ENCODE data around the gene FBXL7.

The FBXL7 gene

DNA sequence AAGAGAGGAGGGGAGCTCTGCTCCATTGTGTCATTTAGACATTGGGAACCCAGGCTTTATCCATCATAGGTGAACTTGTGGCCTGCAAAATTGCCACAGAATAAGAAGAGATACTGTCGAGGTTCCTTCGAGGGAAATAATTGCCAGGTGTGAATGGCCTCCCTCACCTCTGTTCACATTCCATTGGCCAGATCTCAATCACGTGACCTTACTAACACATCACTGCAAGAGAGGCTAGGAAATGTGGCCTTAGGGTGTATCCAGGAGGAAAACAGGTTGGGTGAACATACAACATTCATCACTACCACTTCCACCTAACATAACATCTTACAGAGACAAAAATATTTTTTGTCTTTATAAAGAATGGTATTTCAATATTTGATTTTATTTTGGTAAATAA is 182.1 kb downstream of the FBXL7 start:
- DNase-seq = no peak

DNA sequence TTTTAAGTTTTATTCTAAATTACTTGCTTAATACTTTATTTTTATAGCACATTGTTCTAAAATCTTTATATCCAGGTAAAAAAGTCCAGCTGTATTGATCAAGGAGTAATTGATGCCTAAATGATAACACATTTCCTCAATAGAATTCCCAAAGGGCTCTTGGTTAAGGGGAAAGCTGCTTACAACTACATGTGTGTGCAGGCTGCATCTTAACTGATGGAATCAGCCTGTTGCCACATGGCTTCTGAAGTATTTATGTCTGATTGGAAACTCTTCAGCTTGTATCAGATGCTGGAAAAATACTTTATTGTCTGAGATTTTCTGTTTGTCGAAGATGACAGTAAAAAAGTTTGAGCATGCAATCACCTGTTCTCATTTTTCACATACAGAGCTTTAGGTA is 182.6 kb downstream of the FBXL7 start:
- DNase-seq = no peak

DNA sequence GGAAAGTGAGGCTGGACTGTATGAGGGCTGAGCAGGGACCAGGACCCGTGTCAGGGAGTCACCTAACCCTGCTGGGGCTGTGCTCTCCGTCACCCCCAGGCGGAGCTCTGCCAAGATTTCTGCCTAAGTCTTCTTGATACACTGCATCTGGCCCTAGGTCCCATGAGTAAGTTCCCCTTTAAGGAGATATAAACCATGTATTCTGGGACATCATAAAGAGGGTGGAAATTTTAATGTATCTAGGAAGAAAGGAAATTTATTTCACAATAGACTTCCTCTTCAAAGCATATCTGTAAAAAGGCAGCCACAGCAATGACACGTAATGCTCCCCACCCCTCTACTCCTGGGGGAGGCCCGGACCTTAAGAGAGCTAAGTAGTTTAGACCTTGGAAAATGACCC is 183.4 kb downstream of the FBXL7 start:
- no peak for DNase-seq

DNA sequence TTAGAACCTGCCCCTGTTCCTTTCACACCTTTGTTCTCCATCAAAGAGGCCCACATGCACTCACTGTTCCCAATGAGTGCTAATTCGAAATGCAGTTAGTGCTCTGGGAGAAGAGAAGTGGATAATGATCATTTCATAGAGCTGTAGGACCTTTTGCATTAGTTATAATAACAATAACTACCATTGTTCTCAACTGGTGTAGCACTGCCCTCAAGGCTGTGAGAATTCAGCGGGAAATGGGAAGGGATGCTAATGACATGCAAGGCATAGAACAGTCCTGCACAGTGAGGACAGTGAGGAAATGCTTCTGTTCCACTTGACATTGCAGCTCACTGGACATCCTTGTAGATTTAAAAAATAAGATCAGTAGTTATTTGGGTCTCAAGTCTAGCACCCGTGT is 187.4 kb downstream of the FBXL7 start:
- DNase-seq = no peak

DNA sequence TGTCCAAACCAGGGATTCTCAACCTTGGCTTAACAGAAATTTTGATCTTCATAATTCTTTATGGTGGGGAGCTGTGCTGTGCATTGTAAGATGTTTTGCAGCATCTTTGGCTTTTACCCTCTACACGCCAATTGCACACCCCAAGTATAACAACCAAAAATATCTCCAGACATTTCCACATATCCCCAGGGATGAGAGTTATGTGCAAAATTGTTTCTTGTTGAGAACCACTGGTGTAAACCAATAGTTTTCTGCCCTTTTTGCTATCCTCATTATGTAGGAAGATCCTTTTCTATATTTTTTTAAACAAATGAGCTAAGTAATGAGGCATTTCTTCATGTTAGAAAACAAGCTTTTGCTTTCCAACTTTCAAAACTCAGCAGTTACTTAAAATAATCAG is 189.9 kb downstream of the FBXL7 start:
- DNase-seq = no peak

DNA sequence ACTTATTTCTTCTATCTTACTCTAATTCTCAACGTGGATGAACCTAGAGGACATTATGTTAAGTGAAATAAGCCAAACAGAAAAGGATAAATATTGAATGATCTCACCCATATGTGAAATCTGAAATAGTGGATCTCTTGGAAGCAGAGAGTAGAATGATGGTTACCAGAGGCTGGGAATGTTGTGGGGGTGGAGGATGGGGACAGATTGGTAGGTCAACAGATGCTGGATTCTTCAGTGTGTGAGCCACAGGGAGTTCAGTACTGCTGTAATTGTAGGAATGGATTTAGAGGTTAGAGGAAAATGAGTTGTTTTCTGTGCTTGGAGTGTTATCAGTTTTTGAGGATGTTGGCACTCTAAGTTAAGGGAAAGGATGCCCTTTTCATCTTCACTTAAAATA is 190.6 kb downstream of the FBXL7 start:
- no peak for DNase-seq

DNA sequence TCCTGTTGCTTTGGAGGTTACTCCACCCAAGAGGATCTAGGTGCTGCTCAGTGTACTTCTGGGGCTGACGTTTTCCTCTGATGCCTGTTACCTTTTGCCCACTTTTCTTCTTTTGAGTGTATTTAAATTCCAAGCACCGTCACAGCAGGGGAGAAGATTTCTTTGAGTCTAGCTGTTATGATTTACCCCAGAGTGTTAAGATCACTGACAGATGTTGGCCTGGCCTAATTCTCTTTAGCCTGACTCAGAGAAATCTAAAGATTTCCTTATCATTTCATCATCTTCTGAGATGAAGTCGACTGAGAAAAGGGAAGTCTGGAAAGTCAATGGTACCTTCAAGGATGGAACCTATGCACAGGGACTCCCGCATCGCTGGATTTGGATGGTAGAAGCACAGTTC is 191.5 kb downstream of the FBXL7 start:
- no peak for DNase-seq

DNA sequence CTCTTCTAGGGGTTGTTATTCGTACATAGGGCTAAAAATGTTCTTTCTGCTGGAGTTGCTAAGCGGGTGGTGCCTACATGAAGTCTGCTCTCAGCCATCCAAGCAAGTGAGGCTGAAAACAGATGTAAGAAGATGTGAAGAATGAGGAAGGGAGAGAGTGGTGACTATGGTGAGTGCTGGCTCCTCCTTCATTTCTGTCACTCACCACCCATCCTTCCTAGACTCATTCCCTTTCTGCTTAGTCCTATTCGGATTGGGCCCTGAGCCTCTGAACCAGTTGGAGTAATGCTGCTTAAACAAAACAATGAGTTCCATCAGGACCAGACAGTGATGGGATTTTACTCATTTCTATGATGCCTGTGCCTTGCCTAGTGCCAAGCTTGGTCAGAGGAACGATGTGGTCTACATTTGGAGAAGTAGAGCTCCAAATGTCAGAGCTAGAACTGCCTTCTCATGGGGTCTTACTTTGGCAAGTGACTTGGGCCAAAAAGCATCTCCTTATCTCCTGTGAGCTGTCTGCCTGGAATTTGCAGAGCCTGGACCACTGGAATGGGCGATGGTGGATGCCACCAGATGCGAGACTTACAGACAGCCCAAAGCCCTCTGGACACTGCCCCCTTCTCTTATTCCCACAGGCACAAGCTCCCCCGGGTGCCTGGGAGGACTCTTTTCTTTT is 192.9 kb downstream of the FBXL7 start:
- DNase-seq = no peak

DNA sequence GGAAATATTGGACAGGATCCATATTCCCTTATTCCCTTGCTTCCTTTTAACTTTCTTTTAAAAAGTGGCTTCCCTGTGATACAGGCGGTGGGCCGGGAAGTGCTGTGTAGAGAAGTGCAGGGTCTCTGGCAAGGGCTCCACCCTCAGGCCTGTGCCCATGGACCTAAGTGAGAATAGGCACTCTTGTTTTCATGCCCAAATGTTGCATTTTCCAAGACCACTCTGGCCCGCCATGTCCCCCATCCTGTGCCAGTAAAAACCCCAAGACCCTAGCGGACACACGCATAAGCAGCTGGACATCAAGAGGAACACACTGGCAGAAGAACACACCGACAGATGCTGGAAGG is 193.4 kb downstream of the FBXL7 start:
- DNase-seq = no peak

DNA sequence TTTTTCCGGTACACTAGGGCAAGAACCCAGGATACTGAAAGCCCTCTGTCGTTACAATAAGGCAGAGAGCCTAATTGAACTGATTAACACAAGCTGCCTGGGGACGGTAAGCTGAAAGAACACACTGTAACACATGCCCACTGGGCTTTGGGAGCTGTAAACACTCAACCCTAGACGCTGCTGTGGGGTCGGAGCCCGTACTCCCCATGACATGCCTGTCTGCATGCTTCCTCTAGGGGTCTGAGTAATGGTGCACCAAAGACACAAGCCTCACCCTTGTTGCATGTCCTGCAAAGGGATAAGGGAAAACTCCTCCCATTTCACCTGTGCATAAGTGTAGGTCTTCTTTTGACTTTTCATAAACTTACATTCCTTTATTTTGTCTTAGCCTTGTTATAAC is 194.0 kb downstream of the FBXL7 start:
- no peak for DNase-seq

DNA sequence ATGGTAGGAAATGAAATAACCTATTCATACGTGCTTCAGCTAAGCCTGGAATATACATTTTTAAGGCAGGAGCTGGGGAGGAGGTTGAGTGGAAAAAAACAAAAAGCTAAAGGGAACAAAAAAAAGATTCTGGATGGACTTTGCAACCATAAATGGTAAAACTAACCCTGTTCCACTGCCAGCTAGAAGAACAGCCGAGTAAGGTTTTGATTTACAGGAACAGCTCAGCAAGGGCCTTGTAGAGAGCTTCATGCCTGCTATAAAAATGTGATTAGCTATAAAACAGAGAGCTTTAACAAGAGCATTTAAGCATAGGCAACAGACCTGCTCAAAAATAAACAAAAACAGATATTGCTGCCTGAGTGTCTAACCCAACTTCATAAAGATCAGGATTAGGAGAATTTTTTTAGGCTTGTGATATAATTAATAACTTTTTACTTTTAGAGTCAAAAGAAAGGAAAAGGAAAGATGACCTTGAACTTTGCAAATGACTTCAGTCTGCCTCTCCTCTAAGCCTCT is 194.8 kb downstream of the FBXL7 start:
- DNase-seq = no peak

DNA sequence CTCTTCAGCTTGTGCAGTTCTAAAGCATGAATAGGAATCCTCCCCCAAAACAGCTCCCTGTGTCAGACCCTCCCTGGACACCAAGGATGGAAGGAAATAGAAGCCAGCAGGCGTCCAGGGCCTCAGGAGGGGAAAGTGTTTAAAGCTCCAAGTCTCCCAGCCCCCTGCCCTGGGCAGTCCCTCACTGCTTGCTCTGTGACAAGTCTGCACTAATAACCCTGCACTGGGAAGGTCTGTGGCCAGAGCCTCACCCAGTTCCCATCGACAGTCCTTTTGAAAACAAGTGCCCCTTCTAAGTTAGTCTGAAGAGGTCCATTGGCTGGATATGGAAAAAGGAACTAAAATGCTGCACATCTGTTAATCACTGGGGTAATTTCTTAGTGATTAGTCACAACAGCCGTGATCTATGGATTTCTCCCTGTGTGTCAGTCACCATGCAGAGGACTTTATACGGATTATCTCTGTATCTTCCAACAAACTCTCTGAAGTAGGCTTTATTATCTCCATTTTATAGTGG is 195.3 kb downstream of the FBXL7 start:
- DNase-seq = no peak

DNA sequence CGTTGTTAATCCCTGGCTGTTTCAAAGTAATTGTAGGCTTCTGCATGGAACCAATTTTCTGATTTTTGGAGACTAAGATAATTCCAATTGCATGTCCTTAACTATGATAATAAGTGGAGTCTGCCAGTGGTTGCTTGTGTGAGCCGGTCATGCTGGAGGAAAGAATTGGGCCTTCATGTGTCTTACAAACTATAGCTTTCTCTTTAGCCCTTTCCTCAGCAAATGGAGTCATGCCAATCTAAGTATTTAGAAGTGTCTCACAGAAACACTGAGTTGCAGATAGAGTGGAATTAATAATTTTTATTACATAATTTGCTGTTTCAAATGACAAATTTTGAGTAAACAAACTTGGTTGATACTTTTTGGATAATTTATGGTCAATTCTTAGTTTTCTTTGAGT is 200.4 kb downstream of the FBXL7 start:
- peak; percentile 30 for DNase-seq

DNA sequence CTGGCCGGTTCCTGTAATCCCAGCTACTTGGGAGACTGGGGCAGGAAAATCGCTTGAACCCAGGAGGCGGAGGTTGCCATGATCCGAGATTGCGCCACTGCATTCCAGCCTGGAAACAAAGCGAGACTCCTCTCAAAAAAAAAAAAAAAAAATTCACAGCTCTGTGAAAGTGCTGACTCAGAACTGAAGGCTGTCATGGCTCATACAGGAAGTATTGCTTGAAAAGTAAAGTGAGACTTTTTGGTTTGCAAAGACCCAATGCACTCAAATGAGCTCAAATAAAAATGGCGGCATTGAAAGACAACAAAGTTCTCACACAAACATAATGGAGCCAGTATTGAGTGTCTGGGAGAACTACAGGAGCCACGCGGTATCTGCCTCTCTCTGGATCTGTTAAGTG is 202.1 kb downstream of the FBXL7 start:
- no peak for DNase-seq

DNA sequence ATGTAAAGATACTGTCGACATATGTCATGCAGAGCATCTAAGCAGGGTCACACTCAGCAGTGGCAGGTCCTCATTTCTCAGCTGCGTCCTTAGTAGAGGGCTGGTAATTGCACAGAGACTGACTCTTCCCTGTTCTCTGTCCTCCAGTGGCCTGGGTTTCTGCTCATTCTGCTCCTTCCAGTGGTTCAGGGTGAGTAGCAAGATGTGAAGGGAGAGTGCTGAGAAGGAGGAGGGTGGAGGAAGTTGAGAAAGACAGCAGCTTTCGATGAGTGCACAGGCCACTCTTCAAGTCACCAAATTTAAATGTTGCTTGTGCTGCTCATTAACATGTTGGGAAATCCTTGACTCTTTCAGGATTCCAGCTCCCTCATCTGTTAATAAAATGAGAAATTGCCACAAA is 203.9 kb downstream of the FBXL7 start:
- DNase-seq = no peak

DNA sequence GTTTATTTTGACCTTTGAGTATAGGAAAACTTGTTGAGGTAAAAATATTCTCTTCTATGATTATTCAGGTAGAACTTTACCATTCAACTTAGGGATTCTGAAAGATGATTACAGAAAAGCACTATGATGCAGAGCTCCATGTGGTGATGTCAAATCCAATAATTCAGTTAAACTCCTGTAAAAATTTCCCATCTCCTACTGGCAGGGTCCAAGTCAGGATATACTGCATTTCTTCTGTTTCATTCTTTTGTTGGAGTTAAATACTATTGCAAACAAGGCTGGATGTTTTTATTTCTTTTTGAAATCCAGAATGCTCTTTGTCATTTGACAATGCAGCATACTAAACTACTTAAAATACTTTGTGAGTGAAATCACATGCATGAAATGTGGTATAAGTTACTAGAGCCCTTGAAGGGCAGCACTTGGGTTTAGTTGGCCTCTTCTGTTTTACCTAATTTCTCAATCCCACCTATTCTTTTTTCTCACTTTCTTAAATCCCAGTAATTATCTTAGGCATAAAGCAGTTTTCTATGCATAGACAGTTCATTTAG is 204.5 kb downstream of the FBXL7 start:
- DNase-seq = peak; percentile 27

DNA sequence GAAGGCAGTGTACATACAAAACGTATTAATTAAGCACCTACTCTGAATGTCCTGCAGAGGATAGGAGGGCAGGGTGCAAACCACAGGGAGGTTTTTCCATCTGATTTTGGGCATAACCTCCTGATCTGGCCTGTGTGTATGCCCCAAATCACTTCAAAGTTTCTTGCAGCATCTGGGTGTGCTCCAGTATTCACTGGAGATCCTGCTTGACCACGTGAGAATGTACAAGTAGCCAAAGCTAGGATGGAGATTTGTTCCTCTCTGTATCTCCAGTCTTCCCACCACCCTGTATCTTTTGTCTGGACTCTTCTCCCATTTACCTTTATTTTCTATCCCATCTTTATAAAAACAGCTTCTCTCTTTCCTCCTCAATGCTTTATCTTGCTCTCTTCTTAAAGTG is 207.7 kb downstream of the FBXL7 start:
- DNase-seq = no peak

DNA sequence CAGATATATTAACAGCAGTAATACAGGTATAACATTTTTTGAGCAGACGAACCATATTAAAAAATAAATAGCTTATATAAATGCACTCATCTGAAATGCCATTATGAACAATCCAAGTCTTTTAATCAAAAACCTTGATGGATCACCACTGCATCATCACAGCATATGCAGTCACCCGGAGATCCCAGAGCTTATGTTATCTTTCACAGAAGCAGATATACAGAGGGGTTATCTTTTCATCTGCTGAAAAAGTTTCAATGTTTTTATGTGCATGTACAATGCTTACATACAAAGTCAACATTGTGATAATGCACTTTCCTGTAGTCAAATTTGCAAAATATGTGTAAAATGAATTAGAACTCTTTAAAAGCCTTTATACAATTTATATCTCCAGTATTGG is 211.9 kb downstream of the FBXL7 start:
- no peak for DNase-seq

DNA sequence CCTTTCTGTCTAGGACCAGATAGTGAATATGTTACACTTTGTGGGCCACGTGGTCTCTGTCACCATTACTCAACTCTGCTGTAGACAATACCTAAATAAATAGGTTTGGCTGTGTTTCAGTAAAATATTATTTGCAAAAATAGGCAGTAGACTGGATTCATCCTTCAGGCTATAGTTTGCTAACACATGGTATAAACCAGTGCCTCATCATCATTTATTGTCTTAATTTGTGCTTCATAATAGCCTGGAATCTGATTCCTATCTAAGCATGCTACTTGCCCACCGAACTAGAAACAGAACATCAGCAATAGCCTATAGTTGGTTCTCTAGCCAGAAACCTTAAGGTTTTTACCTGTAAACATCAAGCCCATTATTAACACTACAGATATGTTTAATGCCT is 215.6 kb downstream of the FBXL7 start:
- no peak for DNase-seq

DNA sequence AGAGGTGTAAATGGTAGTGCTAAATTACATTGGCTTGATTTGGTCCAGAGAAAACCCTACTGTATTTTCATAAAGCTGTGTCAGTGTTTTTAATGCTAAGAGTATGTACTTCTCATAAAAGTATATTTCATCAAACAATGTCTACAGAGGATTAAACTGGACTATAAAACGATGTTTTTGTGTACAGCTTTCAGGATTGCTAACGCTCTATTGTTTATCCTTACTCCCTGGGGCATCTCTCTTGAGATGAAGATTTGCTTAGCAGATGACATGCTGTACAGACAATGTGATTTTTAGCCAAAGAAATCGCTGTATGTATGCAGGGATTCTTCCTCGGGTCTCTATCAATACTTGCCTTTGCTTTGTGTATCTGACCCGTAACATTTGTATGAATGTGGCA is 216.0 kb downstream of the FBXL7 start:
- DNase-seq = no peak

DNA sequence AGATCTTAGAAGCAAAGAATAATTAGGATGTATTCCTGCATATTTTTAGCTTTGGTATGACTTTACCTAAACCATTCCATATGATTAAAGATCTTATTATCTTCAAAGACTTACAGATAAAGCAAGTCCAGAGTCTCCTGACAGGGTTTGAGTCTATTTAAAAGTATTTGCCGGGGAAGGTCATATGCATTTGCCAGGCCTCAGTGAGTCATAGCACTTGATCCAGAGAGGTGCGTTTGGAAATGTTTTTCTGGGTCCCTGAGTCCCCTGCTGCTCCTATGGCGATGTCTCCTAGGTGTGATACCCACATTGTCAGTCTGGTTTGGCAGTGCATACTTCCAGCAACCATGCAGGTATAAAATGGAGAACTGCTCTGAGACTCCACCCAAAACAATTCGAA is 217.0 kb downstream of the FBXL7 start:
- no peak for DNase-seq

DNA sequence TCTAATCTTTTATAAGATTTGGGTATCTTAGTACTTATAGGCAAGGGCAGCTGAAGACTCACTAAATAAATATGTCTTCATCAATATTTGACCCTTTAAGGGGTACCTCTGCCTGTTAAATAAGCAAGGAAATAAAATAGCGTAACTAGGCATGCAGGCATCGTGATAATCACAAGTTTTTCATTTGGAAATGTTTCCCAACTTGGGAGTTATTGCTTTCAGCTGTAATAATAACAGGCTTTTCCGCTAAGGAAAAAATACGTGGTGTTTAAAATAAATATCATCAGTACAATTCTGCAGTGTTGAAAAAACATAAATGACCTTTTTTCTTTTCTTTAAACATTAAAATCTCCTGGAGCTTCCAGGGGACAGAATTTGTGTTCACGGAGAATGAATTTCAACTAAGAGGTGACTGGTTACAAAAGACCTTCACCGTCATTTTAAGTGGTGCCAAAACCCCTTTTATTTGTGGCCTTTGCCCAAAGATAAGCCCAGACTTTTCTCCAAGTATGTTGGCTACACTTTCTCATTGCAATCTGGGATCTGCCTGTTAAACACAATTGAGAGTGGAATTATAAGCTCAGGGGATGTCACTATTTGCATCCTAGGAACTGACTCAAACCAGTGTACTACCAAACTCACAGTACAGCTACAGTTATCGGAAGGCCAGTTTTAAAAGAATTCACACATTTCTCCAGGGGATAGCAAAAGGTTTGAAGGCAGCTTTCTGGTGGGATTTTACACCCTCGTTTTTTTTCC is 218.6 kb downstream of the FBXL7 start:
- DNase-seq = no peak

DNA sequence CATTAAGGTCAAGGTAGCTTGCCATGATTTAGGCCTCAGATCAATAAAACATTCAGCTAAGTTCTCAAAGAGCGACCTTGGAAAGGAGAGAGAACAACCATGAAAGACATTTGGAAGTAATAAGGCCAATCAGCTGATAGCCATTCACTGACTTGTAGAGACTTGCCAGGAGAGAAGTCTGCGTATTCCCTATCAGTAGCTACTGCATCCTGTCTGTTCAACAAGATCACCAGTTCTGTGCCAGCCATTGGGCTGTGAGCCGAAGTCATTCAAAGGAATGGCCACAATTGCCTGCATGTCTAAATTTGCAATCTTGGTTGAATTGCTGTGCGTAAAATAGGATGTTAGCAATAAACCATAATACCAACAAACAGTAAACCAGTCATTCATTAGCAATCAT is 219.8 kb downstream of the FBXL7 start:
- no peak for DNase-seq

DNA sequence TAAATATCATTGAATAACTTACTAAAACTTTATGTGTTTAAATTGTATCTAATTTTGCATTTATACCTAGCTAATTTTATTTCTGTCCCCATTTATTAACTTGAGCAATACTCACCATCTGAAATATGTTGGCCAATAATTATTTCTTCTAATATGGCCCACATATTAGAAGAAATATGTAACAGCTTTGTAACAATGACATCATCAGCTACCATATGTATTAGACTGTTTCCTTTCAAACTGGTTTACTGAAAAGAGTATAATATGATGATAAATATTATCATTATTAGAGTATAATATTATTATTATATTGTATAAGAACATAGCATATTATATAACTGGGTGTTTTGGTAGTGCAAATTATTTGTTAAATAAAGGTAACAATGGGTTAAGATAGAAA is 220.5 kb downstream of the FBXL7 start:
- DNase-seq = no peak
